Epithelial cell of esophagus (primary cell): Measurements from ENCODE around the gene RCAN2.

Experiments used
- DNase-seq: peaks from one replicate; pipeline ENCODE4 v3.0.0; 2010; ENCODE audit warnings: low read depth
- H3K4me3 ChIP-seq: 2 replicates; pipeline ENCODE4 v1.5.1; 2011; ENCODE audit warnings: mild to moderate bottlenecking, low read length, control low read depth
- TF ChIP-seq, protein P1 (sequence below): IDR thresholded peaks from 2 replicates; pipeline ENCODE4 v1.5.1; 2011; ENCODE audit warnings: low read depth, mild to moderate bottlenecking, low read length, control low read depth, inconsistent platforms; ENCODE audit not compliant: insufficient read depth; ENCODE audit errors: missing control alignments

The RCAN2 gene

DNA sequence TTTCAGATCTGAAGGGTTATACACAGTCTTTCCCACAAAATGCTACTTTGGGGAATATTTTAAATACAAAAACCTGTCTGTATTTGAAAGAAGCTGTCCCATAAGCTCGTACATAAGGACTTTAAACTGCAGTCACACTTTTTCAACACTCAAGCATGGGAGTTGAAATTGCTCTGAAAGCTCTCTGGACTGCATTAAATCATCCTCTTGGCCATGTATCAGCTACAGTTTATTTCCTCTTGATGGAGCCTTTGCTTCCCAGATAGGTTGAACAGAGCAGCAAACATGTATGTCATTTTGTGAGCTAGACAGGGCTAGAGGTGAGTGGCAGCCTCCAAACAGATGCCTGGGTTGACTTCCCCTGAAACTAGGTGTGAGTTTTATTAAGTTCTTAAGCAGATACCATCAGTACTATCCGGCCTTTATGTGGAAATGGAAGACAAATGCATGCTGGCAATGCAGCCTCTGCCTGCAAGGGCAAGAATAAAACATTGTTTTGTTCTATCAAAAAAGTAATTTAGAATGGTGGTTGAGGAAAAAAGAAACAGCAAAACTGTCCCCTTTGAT lies 214.6 kb downstream of the RCAN2 start:
- TF ChIP-seq, protein P1, sequence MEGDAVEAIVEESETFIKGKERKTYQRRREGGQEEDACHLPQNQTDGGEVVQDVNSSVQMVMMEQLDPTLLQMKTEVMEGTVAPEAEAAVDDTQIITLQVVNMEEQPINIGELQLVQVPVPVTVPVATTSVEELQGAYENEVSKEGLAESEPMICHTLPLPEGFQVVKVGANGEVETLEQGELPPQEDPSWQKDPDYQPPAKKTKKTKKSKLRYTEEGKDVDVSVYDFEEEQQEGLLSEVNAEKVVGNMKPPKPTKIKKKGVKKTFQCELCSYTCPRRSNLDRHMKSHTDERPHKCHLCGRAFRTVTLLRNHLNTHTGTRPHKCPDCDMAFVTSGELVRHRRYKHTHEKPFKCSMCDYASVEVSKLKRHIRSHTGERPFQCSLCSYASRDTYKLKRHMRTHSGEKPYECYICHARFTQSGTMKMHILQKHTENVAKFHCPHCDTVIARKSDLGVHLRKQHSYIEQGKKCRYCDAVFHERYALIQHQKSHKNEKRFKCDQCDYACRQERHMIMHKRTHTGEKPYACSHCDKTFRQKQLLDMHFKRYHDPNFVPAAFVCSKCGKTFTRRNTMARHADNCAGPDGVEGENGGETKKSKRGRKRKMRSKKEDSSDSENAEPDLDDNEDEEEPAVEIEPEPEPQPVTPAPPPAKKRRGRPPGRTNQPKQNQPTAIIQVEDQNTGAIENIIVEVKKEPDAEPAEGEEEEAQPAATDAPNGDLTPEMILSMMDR = no peak
- no peak overlapping the region for H3K4me3 ChIP-seq
- DNase-seq = no peak

DNA sequence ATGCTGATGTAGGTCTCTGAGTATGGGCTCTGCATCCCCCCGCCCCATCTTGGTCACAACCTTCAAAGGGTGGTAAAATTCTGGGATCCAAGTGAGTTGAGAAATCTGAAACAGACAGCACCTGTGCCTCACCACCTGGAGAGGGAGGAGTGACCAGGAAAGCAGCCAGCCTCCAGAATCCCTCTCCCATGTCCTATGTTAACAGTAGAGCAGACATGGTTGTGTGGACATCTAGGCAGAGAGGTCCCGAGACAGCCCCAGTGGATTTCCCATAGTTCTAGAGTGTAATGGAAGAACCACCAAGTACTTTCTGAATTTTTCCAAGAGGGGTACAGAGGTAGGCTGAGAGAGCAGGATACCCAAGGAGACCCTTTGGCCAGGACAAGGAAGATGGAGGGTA lies 216.7 kb downstream of the RCAN2 start:
- DNase-seq = no peak
- TF ChIP-seq, protein P1 = no peak
- no peak overlapping the region for H3K4me3 ChIP-seq

DNA sequence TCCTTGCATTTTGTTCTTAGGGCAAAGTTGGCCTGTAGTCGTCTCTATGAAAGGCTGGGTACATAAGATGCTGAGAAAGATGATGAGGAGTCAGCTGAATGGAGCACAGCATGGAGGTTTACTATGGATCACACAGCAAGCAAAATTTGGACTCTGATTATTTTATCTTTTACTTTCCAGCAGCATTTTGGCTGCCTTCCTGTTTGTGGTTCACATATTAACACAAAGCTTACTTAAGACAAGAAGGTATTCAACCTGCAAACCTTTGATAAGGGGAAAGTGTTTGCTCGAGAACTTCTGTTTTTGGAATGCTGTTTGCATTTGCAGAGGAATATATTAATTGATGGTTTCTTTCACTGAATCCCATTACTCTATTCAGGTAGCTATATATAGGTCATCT lies 217.3 kb downstream of the RCAN2 start:
- no peak overlapping the region for H3K4me3 ChIP-seq
- DNase-seq = no peak
- TF ChIP-seq, protein P1 = no peak

DNA sequence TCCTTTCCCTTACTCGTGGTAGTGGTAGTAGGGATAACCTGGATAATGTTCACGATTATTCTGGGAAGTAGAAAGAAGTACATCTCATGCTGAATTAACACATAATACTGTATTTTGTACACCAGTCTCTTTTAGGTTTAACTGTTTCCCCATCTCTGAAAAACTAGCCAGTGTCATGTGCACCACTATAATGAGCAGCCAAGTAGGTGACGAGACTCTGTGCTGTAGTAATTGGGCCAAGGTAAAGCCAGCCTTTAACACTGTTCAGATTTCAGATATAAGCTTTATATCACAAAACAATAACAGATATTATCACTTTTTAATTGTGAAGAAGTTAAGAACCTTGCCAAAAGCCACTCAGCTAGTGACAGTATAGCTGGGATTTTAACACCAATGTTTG lies 219.5 kb downstream of the RCAN2 start:
- no peak overlapping the region for H3K4me3 ChIP-seq
- no peak for DNase-seq
- TF ChIP-seq, protein P1 = no peak

DNA sequence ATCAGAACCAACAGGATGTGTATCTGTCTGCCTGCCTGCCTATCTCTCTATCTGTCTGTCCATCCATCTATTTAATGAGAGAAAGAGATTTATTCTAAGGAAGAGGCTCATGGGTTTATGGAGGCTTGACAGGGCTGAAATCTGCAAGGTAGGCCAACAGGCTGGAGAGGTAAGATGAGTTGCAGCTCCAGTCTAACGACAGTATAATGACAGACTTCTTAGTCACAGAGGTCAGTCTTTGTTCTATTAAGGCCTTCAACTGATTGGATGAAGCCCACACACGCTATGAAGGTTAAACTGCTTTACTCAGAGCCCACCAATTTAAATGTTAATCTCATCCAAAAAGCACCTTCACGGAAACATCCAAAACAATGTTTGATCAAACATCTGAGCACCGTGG lies 220.1 kb downstream of the RCAN2 start:
- DNase-seq = no peak
- TF ChIP-seq, protein P1 = no peak
- no peak overlapping the region for H3K4me3 ChIP-seq

DNA sequence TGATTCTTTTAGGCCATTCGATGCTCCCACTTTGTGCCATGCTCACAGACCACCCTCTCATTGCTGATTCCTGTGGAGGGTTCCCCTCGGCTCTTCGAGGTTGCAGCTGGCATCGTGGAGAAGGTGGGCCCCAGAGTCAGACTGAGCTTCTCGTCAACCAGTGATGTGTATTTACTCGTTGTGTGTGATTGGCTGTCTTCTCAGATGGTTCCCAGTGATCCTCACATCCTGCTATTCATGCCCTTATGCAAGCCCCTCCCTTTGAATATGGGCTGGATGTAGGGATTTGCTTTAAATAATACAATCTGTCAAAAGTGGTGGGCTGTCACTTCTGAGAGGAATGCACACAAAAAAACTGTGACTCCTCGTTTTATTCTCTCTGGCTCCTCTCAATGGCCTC lies 220.9 kb downstream of the RCAN2 start:
- H3K4me3 ChIP-seq = no peak overlapping the region
- DNase-seq = no peak
- TF ChIP-seq, protein P1 = no peak
